Endometrial microvascular endothelial cells (primary cell): ENCODE data around the gene PSME2. TPM values are rescaled to one million over a fixed set of nuclear protein-coding genes. Genes with fewer than 3 reads are reported as not detected.
"Not testable (repeated sequence)": the region's sequence is repeated elsewhere in the genome, so short reads cannot be mapped to it uniquely, and the experiment has no call there.

ENCODE experiments used
- in situ Hi-C: cut with HindIII; loops from 2 replicates; pipeline ENCODE4 v1.10.0; 2017; ENCODE audit warnings: low sequenced_read_pairs, low pct_unique_long_range_greater_than_20kb; ENCODE audit errors: inconsistent ontology term
- total RNA-seq: library from RNA; depleted of rRNA; stranded (reverse); fragments of >200 nt; gene quantifications from one replicate; pipeline ENCODE4 v1.2.3, GENCODE V29; 2015; ENCODE audit errors: inconsistent ontology term

The PSME2 gene
- total RNA-seq, 1 donor from 2014 or later, result 142 TPM

GRCh38 chr14:24123424-24124417, 22.7 kb downstream of the PSME2 start:
- in situ Hi-C loops, result no loop called here

- in situ Hi-C loops, result no loop called here
Measured at GRCh38 chr14:24122898-24123297, 23.5 kb downstream of the PSME2 start.

- in situ Hi-C loops, result no loop called here
Measured at GRCh38 chr14:24122416-24122815, 24.0 kb downstream of the PSME2 start.

- in situ Hi-C loops, result no loop called here
Measured at GRCh38 chr14:24121210-24121609, 25.2 kb downstream of the PSME2 start.

- in situ Hi-C loops, result no loop called here
Measured at GRCh38 chr14:24119691-24120090, 26.7 kb downstream of the PSME2 start.

- in situ Hi-C loops, result no loop called here
Measured at GRCh38 chr14:24117179-24117578, 29.2 kb downstream of the PSME2 start.

GRCh38 chr14:24116128-24116814, 30.1 kb downstream of the PSME2 start:
- in situ Hi-C loops, result no loop called here

- in situ Hi-C loops, result no loop called here
Measured at GRCh38 chr14:24115422-24116127, 30.8 kb downstream of the PSME2 start.

GRCh38 chr14:24114532-24115421, 31.6 kb downstream of the PSME2 start, which contains the start of the genes DCAF11 and NRL:
Gene DCAF11, plus strand, starts transcription at chr14:24114777. Its CDS starts 818 bp downstream, at chr14:24115595.
Gene NRL, minus strand, starts transcription at chr14:24114949. Its CDS starts 32,101 bp downstream, at chr14:24082848.
- in situ Hi-C loops, result no loop called here

GRCh38 chr14:24113801-24114531, 32.4 kb downstream of the PSME2 start:
- in situ Hi-C loops, result no loop called here

GRCh38 chr14:24113379-24113800, 33.0 kb downstream of the PSME2 start:
- in situ Hi-C loops, result no loop called here

GRCh38 chr14:24110523-24110922, 35.9 kb downstream of the PSME2 start:
- in situ Hi-C loops, result no loop called here

GRCh38 chr14:24110060-24110459, 36.4 kb downstream of the PSME2 start:
- in situ Hi-C loops, result no loop called here

- in situ Hi-C loops, result no loop called here
Measured at GRCh38 chr14:24108336-24108874, 38.0 kb downstream of the PSME2 start.

GRCh38 chr14:24106672-24107271, 39.6 kb downstream of the PSME2 start:
- in situ Hi-C loops, result no loop called here

- in situ Hi-C loops, result not testable (repeated sequence)
Measured at GRCh38 chr14:24105609-24106239, 40.7 kb downstream of the PSME2 start.
